ENCODE data around the gene SIGLEC9. TPM values are rescaled to one million over a fixed set of nuclear protein-coding genes. Genes with fewer than 3 reads are reported as not detected.

Gene SIGLEC9
- total and polyA plus RNA-seq, 10 of the 15 experiments (the other 5 are each of a cell fraction or from before 2014, with no cell fraction given) = 0.10 TPM; not detected in 9

GRCh38 chr19:51173681-51174080 is 49.0 kb downstream of the SIGLEC9 start:
- ATAC-seq (no peak), DNase-seq (ENCODE audit: low read depth, low spot score) (no peak), FAIRE-seq (no peak)
- intact Hi-C loops (cut with micrococcal nuclease; ENCODE audit: unreplicated experiment) = no loop called here
- Histone ChIP-seq H2AFZ (ENCODE audit: control insufficient read depth, low read depth, low read length) (no peak overlapping the region), H3K4me3 (no peak overlapping the region), H3K27ac (ENCODE audit: control insufficient read depth, insufficient read depth) (no peak overlapping the region), H3K27me3 (replicated peaks in 1 of 2; ENCODE audit: control insufficient read depth in 2 of 2, insufficient read depth in 2 of 2, low read length in 1 of 2) (peaks cover 0 to 2% of the 10 kb centered on the region in 2 experiments; a peak in 1 of 4 replicates), H3K9ac (ENCODE audit: control insufficient read depth, insufficient read depth, low read length) (no peak overlapping the region), H3K9me3 (replicated peaks; ENCODE audit: control insufficient read depth, insufficient read depth, low read length) (no peaks in the 10 kb centered on the region), H3K36me3 (ENCODE audit: control insufficient read depth in 2 of 2, insufficient read depth in 2 of 2, low read length in 1 of 2) (no peaks in the 10 kb centered on the region), H3K4me2 (ENCODE audit: control insufficient read depth, insufficient read depth) (no peak overlapping the region), H3K4me1 (ENCODE audit: control insufficient read depth, insufficient read depth, low read length) (no peaks in the 10 kb centered on the region), H3K79me2 (ENCODE audit: control insufficient read depth, insufficient read depth, low read length) (no peaks in the 10 kb centered on the region), H4K20me1 (ENCODE audit: control insufficient read depth, insufficient read depth) (no peaks in the 10 kb centered on the region)
- RAD21 ChIA-PET (ENCODE audit: unreplicated experiment) = no interaction called here
- in situ Hi-C loops (cut with MboI) = no loop called here
- POLR2A ChIA-PET = no interaction called here
- CTCF ChIA-PET = no interaction called here
- TF ChIP-seq BMI1 (IDR thresholded peaks at IDR 0.05; ENCODE audit: borderline replicate concordance) (no peak), KDM1A (IDR thresholded peaks at IDR 0.05; ENCODE audit: borderline replicate concordance) (no peak), EGR1 (IDR thresholded peaks at IDR 0.05; ENCODE audit: borderline replicate concordance in 1 of 2, low read depth in 2 of 2, low read length in 2 of 2) (no peak), SUZ12 (IDR thresholded peaks at IDR 0.05; ENCODE audit: unreplicated experiment) (no peak), ZSCAN29 (IDR thresholded peaks at IDR 0.05) (no peak), NR2C1 (IDR thresholded peaks at IDR 0.05) (no peak), NFYA (IDR thresholded peaks at IDR 0.05; ENCODE audit: borderline replicate concordance, low read depth, low read length) (no peak), STAT1 (conservative IDR thresholded peaks at IDR 0.05) (no peak), PAX8 (IDR thresholded peaks at IDR 0.05) (no peak), NR2C2 (IDR thresholded peaks at IDR 0.05; ENCODE audit: borderline replicate concordance, control insufficient read depth, insufficient read length, low read depth) (no peak), BCL3 (IDR thresholded peaks at IDR 0.05; ENCODE audit: borderline replicate concordance, insufficient read depth, low read depth, low read length, poor library complexity, severe bottlenecking) (no peak), CBX5 (IDR thresholded peaks at IDR 0.05; ENCODE audit: low read depth) (no peak), TARDBP (IDR thresholded peaks at IDR 0.05; ENCODE audit: borderline replicate concordance) (no peak), SIX5 (IDR thresholded peaks at IDR 0.05; ENCODE audit: low read depth, low read length, severe bottlenecking) (no peak)
- TF ChIP-seq, protein P1, sequence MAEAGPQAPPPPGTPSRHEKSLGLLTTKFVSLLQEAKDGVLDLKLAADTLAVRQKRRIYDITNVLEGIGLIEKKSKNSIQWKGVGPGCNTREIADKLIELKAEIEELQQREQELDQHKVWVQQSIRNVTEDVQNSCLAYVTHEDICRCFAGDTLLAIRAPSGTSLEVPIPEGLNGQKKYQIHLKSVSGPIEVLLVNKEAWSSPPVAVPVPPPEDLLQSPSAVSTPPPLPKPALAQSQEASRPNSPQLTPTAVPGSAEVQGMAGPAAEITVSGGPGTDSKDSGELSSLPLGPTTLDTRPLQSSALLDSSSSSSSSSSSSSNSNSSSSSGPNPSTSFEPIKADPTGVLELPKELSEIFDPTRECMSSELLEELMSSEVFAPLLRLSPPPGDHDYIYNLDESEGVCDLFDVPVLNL (IDR thresholded peaks at IDR 0.05; ENCODE audit: low read depth, low read length) = no peak
- SMC1A ChIA-PET (ENCODE audit: uncharacterized antibody, unreplicated experiment) = interaction anchor here (1.0 kb wide), 1 partner anchor 86 kb away, joined by 3 read pairs; no protein-coding TSS in a partner anchor
- 28% methylated on average over 5 of the region's 5 CpGs for WGBS (ENCODE audit: insufficient coverage, insufficient replicate concordance, low lambda C conversion rate, missing lambda C conversion rate)
- BruUV-seq (replicated peaks) = no TSS peak
